Lower leg skin (tissue), 3 donors: Measurements from ENCODE around the gene FAF2.

Experiments used
- POLR2A ChIP-seq, 2 donors: fragments of 450-650 bp; IDR thresholded peaks; one replicate each; pipeline ENCODE4 v1.6.1; 2016 to 2017; ENCODE audit warnings: antibody characterized with exemption in 2 of 2, mild to moderate bottlenecking in 1 of 2, moderate library complexity in 1 of 2
- TF ChIP-seq, protein P1 (sequence below), 3 donors: fragments of 450-650 bp; IDR thresholded peaks; one replicate each; pipeline ENCODE4 v1.5.1; 2016; ENCODE audit warnings: antibody characterized with exemption in 3 of 3, mild to moderate bottlenecking in 3 of 3, moderate library complexity in 2 of 3

DNA sequence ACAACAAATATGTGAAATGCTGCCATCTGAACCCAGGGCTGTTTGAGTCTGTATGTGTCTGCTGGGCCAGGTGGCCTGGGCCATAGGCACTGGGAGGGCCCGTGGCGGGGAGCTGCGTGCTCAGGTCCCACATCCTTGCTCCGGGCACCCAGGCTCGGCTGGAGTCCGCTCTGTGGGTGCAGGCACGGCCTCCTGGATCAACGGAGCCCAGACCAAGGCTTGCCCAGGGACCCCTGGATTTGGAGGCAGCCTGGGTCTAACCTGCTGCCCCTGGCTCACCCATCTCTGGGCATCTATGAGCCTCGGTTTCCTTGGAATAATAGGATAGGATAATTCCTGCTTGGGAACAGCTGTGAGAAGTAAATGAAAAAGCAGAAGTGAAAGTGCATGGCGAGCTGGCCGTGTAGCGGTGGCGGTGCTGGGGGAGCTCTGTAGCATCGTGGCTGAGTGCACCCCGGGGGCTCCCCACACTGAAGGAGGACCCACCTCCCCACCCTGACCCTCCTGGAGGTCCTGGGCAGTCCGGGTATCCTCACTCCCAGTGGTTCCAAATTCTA is 102.2 kb downstream of the FAF2 start:
- no peak for TF ChIP-seq POLR2A (IDR thresholded peaks at IDR 0.05)
- TF ChIP-seq, protein P1, sequence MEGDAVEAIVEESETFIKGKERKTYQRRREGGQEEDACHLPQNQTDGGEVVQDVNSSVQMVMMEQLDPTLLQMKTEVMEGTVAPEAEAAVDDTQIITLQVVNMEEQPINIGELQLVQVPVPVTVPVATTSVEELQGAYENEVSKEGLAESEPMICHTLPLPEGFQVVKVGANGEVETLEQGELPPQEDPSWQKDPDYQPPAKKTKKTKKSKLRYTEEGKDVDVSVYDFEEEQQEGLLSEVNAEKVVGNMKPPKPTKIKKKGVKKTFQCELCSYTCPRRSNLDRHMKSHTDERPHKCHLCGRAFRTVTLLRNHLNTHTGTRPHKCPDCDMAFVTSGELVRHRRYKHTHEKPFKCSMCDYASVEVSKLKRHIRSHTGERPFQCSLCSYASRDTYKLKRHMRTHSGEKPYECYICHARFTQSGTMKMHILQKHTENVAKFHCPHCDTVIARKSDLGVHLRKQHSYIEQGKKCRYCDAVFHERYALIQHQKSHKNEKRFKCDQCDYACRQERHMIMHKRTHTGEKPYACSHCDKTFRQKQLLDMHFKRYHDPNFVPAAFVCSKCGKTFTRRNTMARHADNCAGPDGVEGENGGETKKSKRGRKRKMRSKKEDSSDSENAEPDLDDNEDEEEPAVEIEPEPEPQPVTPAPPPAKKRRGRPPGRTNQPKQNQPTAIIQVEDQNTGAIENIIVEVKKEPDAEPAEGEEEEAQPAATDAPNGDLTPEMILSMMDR (IDR thresholded peaks at IDR 0.05), result no peak
